Endodermal cell (in vitro differentiated cells): ENCODE results near the gene ALS2. TPM values are rescaled to one million over a fixed set of nuclear protein-coding genes. Genes with fewer than 3 reads are reported as not detected.

Experiments
- DNase-seq: peaks from one replicate; pipeline ENCODE4 v3.0.0-alpha.2; 2017
- H3K27ac ChIP-seq: 2 replicates; pipeline ENCODE4 v1.5.1; 2013; ENCODE audit warnings: mild to moderate bottlenecking, low read depth, low read length, moderate library complexity
- H3K27me3 ChIP-seq: 2 replicates; pipeline ENCODE4 v1.6.1; 2013; ENCODE audit warnings: mild to moderate bottlenecking, low read length, moderate library complexity; ENCODE audit not compliant: insufficient read depth, control insufficient read depth, poor library complexity, severe bottlenecking
- H3K36me3 ChIP-seq: 2 replicates; pipeline ENCODE4 v1.7.0; 2013; ENCODE audit warnings: mild to moderate bottlenecking, low read length, moderate library complexity; ENCODE audit not compliant: control insufficient read depth, insufficient read depth
- H3K4me1 ChIP-seq: one replicate; pipeline ENCODE4 v1.7.0; 2013; ENCODE audit warnings: low read length; ENCODE audit not compliant: control insufficient read depth, insufficient read depth
- H3K4me3 ChIP-seq: 2 replicates; pipeline ENCODE4 v1.5.1; 2013; ENCODE audit warnings: mild to moderate bottlenecking, low read length, moderate library complexity
- H3K9ac ChIP-seq: 2 replicates; pipeline ENCODE4 v1.6.1; 2013; ENCODE audit warnings: mild to moderate bottlenecking, low read length, moderate library complexity; ENCODE audit not compliant: poor library complexity, severe bottlenecking; ENCODE audit errors: extremely low read depth
- H3K9me3 ChIP-seq: 2 replicates; pipeline ENCODE4 v1.6.1; 2013; ENCODE audit warnings: mild to moderate bottlenecking, low read length, moderate library complexity; ENCODE audit not compliant: control insufficient read depth
- H3K27ac Mint-ChIP-seq: 2 replicates; pipeline ENCODE4 v1.8.0; 2020; ENCODE audit warnings: mixed read lengths
- H3K27me3 Mint-ChIP-seq: 2 replicates; pipeline ENCODE4 v1.8.0; 2021; ENCODE audit warnings: mild to moderate bottlenecking, mixed read lengths; ENCODE audit not compliant: insufficient read depth
- H3K36me3 Mint-ChIP-seq: 2 replicates; pipeline ENCODE4 v1.8.0; 2020; ENCODE audit warnings: low read depth, mixed read lengths
- H3K4me1 Mint-ChIP-seq: 2 replicates; pipeline ENCODE4 v1.8.0; 2020; ENCODE audit warnings: mixed read lengths
- H3K4me3 Mint-ChIP-seq: 2 replicates; pipeline ENCODE4 v1.8.0; 2020; ENCODE audit warnings: mild to moderate bottlenecking, moderate library complexity, mixed read lengths
- H3K9me3 Mint-ChIP-seq: 2 replicates; pipeline ENCODE4 v1.8.0; 2020; ENCODE audit warnings: mild to moderate bottlenecking, mixed read lengths
- WGBS, 2 experiments: methylation state at CpG; one replicate each; pipeline versions ENCODE4 v1.1.5 to v1.1.7; 2013; ENCODE audit warnings: missing lambda C conversion rate in 2 of 2, mixed read lengths in 1 of 2; ENCODE audit not compliant: insufficient coverage in 1 of 2, insufficient read length in 1 of 2; 5-methylcytosine and 5-hydroxymethylcytosine counted together
- total RNA-seq, 2 donors: library from RNA; stranded (reverse); fragmentation: NEBNext Ultra II Directional in 1 of 2; extraction: Animal tissue kit (Norgen Biotek cat#: 25700) in 1 of 2; gene quantifications; 2 replicates in 1 of 2; 3 replicates in 1 of 2; pipeline ENCODE4 v1.2.1, GENCODE V29; 2021
- TF ChIP-seq, protein P1 (sequence below): fragments of 200-600 bp; sonication (generic); conservative IDR thresholded peaks from 2 replicates; pipeline ENCODE4 v1.5.0; 2021; ENCODE audit warnings: antibody characterized with exemption, mild to moderate bottlenecking

Gene ALS2
- total RNA-seq, 2 donors from 2014 or later: 56.6 to 58.5 TPM

DNA sequence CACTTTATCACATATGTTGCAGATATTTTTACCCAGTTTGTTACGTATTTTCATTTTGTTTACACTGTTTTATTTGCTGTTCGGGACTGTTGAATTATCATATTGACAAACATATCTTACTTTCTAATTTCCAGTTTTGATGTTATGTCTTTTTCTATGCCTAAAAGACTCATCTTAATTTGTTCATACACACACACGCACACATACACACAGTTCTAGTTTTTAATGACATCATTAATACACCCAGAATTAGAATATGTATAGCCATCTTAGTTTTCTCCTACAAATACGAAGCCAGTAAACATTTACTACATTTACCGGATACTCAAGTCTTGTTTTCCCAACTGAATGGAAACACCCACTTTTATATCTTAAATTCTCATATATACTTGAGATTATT lies 29.2 kb downstream of the ALS2 start:
- 77 to 100% methylated on average over 3 to 5 of the region's 5 CpGs for WGBS, 2 experiments
- Mint-ChIP-seq H3K27me3 (peaks cover 1% of the 10 kb centered on the region), H3K4me1 (peaks cover 31% of the 10 kb centered on the region), H3K9me3 (no peaks in the 10 kb centered on the region), H3K36me3 (peaks cover 44% of the 10 kb centered on the region), H3K4me3 (no peak overlapping the region), H3K27ac (no peak overlapping the region)
- Histone ChIP-seq H3K27ac (no peak overlapping the region), H3K4me3 (no peak overlapping the region), H3K9ac (no peak overlapping the region), H3K27me3 (no peaks in the 10 kb centered on the region), H3K9me3 (no peaks in the 10 kb centered on the region), H3K36me3 (peaks cover 39% of the 10 kb centered on the region), H3K4me1 (peaks cover 19% of the 10 kb centered on the region)
- no peak for DNase-seq
- TF ChIP-seq, protein P1, sequence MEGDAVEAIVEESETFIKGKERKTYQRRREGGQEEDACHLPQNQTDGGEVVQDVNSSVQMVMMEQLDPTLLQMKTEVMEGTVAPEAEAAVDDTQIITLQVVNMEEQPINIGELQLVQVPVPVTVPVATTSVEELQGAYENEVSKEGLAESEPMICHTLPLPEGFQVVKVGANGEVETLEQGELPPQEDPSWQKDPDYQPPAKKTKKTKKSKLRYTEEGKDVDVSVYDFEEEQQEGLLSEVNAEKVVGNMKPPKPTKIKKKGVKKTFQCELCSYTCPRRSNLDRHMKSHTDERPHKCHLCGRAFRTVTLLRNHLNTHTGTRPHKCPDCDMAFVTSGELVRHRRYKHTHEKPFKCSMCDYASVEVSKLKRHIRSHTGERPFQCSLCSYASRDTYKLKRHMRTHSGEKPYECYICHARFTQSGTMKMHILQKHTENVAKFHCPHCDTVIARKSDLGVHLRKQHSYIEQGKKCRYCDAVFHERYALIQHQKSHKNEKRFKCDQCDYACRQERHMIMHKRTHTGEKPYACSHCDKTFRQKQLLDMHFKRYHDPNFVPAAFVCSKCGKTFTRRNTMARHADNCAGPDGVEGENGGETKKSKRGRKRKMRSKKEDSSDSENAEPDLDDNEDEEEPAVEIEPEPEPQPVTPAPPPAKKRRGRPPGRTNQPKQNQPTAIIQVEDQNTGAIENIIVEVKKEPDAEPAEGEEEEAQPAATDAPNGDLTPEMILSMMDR: no peak

DNA sequence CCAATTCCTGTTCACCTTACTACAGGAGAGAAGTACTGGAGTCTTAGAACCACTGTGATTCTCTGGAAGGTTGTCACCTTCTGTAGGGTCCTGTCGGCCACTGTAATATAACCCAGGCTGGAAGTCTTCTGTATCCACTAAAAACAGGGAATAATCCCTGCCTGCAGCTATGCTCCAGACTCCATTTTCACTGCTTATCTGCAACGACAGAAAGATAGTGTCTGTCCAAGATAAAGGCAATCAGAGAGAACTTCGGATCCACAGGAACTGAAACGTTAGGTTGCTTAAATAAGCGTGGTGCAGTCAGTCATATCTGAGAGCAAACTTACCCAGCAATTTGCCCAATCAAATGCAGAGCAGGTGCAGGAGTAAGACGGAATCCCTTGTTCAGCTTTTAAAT lies 34.2 kb downstream of the ALS2 start:
- Mint-ChIP-seq H3K4me3 (no peak overlapping the region), H3K9me3 (no peaks in the 10 kb centered on the region), H3K27ac (no peak overlapping the region), H3K36me3 (peaks cover 47% of the 10 kb centered on the region), H3K4me1 (peaks cover 41% of the 10 kb centered on the region), H3K27me3 (no peaks in the 10 kb centered on the region)
- H3K27ac ChIP-seq: no peak overlapping the region
- DNase-seq: no peak
- H3K4me1 ChIP-seq: peaks cover 20% of the 10 kb centered on the region
- H3K9me3 ChIP-seq: no peaks in the 10 kb centered on the region
- WGBS, 2 experiments: 63 to 85% methylated on average over 5 to 6 of the region's 6 CpGs
- H3K4me3 ChIP-seq: peak overlapping the region; percentile 51
- TF ChIP-seq, protein P1: no peak
- H3K36me3 ChIP-seq: peaks cover 42% of the 10 kb centered on the region
- H3K9ac ChIP-seq: no peak overlapping the region
- no peaks in the 10 kb centered on the region for H3K27me3 ChIP-seq

DNA sequence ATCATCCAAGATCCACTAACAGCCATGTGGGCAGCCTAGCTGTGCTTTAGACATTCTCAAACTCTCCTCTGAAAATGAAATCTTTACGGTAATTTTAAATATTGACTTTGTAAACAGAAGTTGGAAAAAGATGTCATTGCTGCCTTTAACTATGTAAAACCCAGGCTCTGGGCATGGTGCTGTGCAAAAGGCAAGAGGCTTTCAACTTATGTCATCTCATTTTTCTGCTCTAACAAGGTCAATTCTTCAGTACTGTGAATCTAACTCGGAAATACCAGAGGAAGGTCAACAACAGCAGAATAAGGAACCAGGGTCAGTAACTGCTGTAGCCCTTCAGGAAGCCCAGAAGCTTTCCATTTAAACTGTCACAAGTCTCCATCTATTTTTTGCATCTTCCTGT lies 45.2 kb downstream of the ALS2 start:
- peaks cover 85% of the 10 kb centered on the region for H3K36me3 ChIP-seq
- Mint-ChIP-seq H3K27me3 (no peaks in the 10 kb centered on the region), H3K4me3 (no peak overlapping the region), H3K9me3 (peaks cover 8% of the 10 kb centered on the region), H3K36me3 (peaks cover 66% of the 10 kb centered on the region), H3K4me1 (no peaks in the 10 kb centered on the region), H3K27ac (no peak overlapping the region)
- H3K9me3 ChIP-seq: peaks cover 24% of the 10 kb centered on the region
- no peaks in the 10 kb centered on the region for H3K4me1 ChIP-seq
- no peak overlapping the region for H3K4me3 ChIP-seq
- TF ChIP-seq, protein P1: no peak
- no peak for DNase-seq
- 95 to 97% methylated on average over 2 of the region's 2 CpGs for WGBS, 2 experiments
- no peaks in the 10 kb centered on the region for H3K27me3 ChIP-seq
- H3K27ac ChIP-seq: no peak overlapping the region
- no peak overlapping the region for H3K9ac ChIP-seq
